HG03354 (cell line): ENCODE measurements around the gene KCTD1.
A peak's percentile ranks its signal among the peaks of the same experiment; 100 is the strongest.

Experiments
- ATAC-seq: cut with Tn5 transposase; IDR thresholded peaks from one replicate; pipeline ENCODE4 v1.9.1; 2021; ENCODE audit warnings: mild to moderate bottlenecking; ENCODE audit not compliant: unreplicated experiment, poor library complexity, severe bottlenecking

The KCTD1 gene

GRCh38 chr18:26550998-26551694 lies 2.8 kb upstream of the KCTD1 start:
- ATAC-seq = no peak

GRCh38 chr18:26549263-26550094 lies 1.1 kb upstream of the KCTD1 start:
- no peak for ATAC-seq

DNA sequence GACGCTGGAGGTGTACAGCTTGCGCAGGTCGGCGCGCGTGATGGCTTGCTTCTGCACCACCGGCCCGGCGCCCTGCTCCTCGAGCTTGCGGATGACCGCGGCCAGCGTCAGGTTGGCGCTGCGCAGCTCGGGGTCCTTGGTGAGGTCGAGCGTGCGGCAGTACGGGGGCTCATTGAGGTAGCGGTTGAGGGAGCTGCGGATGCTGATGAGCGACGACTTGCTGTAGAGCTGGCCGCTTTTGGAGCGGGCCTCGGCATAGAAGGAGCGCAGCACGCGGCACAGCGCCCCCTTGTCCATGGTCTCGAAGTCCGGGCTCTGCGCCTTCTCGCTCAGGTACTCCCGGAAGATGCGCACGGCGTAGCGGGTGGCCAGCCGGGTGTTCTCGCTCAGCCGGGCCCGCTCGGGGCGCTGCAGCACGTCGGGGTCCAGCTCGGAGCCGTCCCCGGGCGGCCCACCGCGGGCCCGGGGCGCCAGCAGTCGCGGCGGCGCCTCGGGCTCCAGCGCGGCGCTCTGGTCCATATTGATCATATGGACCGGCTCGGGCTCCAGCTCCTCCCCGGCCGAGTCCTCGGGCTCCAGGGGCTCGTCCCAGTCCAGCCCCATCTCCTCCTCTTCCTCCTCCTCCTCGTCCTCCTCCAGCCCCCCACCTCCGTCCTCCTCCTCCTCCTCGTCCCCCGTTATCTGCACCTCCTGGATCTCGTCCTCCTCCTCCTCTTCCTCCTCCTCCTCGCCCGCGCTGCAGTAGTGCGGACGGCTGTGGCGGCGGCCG lies 523 bp downstream of the KCTD1 start:
- ATAC-seq = peak; percentile 69

DNA sequence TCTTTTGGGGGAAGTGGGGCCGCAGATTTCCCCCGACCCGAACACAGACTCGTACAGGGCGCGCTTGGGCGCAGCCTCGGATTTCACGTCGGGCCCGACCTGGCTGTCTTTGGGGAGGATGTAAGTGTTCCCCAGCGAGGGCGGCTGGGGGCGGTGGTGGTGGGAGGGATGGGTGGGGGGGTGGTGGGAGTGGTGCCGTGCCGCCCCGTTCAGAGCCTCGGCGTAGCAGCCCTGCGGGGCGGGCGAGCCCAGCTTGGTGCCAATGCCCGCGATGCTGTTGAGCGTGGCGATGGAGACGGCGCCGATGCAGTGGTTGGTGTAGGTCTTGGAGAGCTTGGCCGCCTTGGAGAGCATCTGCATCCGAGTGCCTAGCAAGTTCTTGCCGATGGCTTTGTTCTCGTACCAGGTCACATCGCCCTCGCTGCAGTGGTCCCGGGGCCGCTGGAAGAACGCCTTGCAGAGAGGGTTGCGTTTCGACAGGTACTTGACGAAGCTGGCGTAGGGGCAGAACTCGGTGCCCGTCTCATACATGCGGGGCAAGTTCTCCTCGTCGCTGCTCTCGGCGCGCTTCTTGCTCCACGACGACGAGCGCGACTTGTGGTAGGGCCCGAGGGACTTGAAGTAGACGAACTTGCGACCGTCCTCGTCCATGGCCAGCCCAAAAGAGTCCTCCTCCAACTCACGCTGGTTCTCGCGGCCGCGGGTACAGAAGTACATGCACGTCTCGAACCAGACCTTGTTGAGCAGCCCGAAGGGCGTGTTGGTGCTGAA lies 1.3 kb downstream of the KCTD1 start:
- no peak for ATAC-seq

- ATAC-seq = no peak
These were observed 2.0 kb downstream of the KCTD1 start for GRCh38 chr18:26546170-26546874.

- no peak for ATAC-seq
These were observed 2.8 kb downstream of the KCTD1 start for GRCh38 chr18:26545335-26546123.

DNA sequence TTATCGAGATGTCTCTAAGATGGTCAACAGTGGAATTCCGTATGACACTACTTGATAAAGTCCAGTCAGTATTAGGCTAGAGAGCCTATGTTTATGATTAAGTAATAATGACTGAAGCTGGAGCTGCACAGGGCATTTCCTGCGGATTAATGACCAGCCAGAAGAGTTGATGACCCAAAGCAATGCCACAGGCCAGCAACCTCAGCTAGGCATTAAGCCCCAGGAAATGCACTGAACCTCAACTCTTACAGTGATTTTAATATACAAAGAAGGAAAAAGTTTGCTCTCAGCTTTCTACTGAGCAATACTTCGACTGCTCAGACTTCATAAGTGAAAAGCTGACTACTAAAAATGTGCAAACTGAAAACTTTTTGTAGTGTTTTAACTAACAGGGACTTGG lies 3.9 kb downstream of the KCTD1 start:
- ATAC-seq = no peak

GRCh38 chr18:26543373-26543772 lies 5.0 kb downstream of the KCTD1 start:
- no peak for ATAC-seq

DNA sequence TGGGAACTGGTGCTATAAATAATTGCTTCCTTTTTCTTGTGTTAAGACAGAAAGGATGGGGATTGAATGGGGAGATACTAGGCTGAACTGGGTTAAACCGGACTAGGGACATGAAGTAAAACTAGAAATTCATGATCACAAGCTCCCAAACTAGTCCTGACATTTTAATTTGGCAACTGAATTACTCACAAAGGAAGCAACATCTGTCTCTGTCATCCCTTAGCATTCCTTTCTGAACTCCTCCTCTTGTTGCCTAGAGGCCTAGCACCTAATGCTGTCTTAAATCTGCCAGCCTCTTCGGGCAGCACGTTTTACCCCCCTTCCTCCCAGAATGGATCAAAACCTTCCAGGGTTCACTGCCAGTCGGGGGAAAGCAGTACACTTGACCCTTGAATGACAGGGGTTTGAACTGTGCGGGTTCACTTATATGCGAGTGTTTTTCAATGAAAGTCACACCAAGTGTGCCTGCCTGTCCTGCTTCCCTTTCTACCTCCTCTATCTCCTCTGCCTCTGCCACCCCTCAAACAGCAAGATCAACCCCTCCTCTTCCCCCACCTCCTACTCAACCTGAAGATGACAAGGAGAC lies 8.2 kb downstream of the KCTD1 start:
- ATAC-seq = no peak

DNA sequence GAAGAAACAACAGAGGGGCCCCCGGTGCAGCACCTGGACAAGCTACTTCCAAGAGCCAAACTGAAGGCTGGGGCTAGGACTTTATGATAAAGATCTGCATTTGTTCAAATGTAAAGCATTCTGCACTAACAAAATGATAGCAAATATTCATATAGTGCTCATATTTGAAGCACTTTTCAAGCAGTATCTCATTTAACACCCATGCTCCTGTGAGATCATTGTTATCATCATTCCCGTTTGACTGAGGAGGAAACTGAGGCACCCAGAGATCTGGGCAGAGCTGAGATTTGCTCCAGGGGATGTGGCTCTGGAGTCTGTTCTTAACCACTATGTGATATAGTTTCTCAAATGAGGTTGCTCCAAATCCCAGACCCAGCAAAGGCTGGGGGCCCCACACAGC lies 9.8 kb downstream of the KCTD1 start:
- ATAC-seq = no peak

GRCh38 chr18:26536664-26537063 lies 11.7 kb downstream of the KCTD1 start:
- ATAC-seq = no peak

GRCh38 chr18:26536032-26536431 lies 12.3 kb downstream of the KCTD1 start:
- ATAC-seq = no peak

GRCh38 chr18:26535630-26536029 lies 12.7 kb downstream of the KCTD1 start:
- ATAC-seq = no peak

DNA sequence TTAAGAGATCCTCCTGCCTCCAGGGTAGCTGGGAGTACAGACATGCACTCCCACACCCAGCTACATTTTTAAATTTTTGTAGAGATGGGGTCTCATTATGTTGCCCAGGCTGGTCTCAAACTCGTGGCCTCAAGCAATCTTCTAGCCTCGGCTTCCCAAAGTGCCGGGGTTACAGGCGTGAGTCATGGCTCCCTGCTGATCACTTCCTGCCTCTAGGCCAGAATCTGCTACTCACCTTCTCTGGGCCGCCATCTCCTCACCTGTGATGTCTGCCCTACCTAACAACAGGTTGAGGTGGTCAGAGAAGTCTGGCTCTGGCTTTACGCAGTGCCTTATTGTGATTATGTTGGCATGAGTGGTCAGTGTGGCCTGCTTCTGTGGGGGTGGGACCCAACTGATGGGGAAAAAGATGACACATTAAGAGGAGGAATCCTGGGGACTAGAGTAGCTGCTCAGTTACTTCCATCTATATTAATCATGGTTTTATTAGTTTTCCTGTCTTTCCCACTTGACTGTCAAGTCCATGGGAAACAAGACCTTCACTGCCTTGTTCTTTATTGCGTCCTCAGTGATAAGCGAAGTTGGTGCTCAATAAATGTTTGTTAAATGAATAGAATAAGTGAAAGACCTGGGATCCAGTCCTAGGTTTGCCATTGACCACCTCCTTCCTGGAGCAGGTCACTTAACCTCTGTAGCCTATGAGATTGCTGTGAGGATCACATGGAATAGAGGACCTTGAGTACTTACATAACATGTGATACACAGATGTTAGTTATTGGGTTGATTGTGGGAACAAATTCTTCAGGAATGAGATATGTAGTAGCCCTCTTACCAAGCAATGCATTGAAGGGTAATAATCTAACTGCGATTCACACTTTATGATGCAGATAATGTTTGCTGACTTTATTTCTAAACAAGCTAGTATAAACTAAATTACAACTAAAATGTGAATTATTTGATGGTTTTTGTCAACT lies 15.7 kb downstream of the KCTD1 start:
- ATAC-seq = no peak

DNA sequence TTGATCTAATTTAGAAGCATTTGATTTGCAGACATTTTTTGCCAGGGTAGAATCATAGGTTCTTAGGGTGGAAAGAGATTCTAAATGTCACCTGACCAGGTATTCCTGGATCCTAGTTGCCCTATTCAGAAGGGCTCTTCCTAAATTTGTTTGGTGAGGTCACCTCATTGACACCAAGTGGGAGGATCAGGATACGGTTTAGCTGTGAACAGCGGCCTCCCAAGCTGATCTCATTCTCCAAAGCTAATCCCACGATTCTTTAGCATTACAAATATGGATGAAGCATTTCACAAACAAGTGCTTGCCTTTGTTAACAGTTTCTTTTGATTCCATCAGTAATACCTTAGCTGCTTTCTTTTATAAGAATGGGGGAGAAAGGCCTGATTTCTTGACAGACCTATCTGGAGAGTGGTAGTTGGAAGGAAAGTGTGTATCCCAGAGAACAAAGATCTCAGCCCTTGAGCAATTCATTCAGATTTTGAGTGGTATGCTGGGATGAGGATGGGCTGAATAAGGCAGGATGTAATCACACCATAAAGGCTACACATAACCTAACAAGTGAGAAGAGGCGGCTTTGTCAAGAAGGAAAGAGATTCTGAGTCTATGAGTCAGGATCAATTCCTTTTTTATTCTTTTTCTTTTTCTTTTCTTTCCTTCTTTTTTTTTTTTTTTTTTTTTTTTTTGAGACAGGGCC lies 16.6 kb downstream of the KCTD1 start:
- ATAC-seq = no peak

DNA sequence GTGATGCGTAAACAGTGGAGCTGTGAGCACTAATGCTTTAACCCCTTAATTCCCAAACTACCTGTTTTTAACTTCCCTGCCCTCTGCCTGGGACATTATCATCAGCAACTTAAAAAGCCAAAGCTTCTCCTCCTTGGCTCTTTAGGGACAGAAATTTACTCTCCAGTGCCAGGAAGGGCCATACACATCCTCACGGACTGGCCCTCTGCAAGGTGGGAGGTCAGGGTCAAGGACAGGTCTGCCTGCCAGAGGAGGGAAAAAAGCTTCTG lies 21.5 kb downstream of the KCTD1 start:
- ATAC-seq = no peak
